HUES64 (cell line): ENCODE data around the gene PDCL2.

Experiments
- H3K27ac ChIP-seq: 2 replicates; pipeline ENCODE4 v1.7.0; 2013; ENCODE audit warnings: low read depth, low read length, inconsistent platforms
- H3K27me3 ChIP-seq: 2 replicates; pipeline ENCODE4 v1.6.1; 2013; ENCODE audit warnings: mild to moderate bottlenecking, low read length; ENCODE audit not compliant: insufficient read depth
- H3K36me3 ChIP-seq: 2 replicates; pipeline ENCODE4 v1.6.1; 2013; ENCODE audit warnings: mild to moderate bottlenecking, low read length; ENCODE audit not compliant: insufficient read depth
- H3K4me1 ChIP-seq: 2 replicates; pipeline ENCODE4 v1.6.1; 2013; ENCODE audit warnings: mild to moderate bottlenecking, low read length, moderate library complexity; ENCODE audit not compliant: insufficient read depth
- H3K4me3 ChIP-seq: 2 replicates; pipeline ENCODE4 v1.5.1; 2013; ENCODE audit warnings: mild to moderate bottlenecking, low read length, moderate library complexity
- H3K9ac ChIP-seq: 2 replicates; pipeline ENCODE4 v1.6.1; 2013; ENCODE audit warnings: mild to moderate bottlenecking, low read depth, low read length
- H3K9me3 ChIP-seq: 2 replicates; pipeline ENCODE4 v1.6.1; 2013; ENCODE audit warnings: low read depth, low read length; ENCODE audit not compliant: insufficient read depth
- WGBS: fragments of 150-250, 120-280 bp; methylation state at CpG from one replicate; pipeline ENCODE4 v1.1.7; 2013; ENCODE audit warnings: missing lambda C conversion rate; 5-methylcytosine and 5-hydroxymethylcytosine counted together

PDCL2 gene

GRCh38 chr4:55617587-55618197, 25.6 kb upstream of the PDCL2 start:
- no peaks in the 10 kb centered on the region for H3K9me3 ChIP-seq
- no peaks in the 10 kb centered on the region for H3K4me1 ChIP-seq
- H3K4me3 ChIP-seq, result no peak overlapping the region
- H3K27ac ChIP-seq, result no peak overlapping the region
- no peaks in the 10 kb centered on the region for H3K27me3 ChIP-seq
- no peak overlapping the region for H3K9ac ChIP-seq
- 83% methylated on average over 1 of the region's 1 CpG for WGBS
- H3K36me3 ChIP-seq, result no peaks in the 10 kb centered on the region

GRCh38 chr4:55615008-55615407, 23.0 kb upstream of the PDCL2 start:
- H3K36me3 ChIP-seq, result no peaks in the 10 kb centered on the region
- 97% methylated on average over 3 of the region's 3 CpGs for WGBS
- H3K9me3 ChIP-seq, result no peaks in the 10 kb centered on the region
- no peak overlapping the region for H3K9ac ChIP-seq
- H3K4me3 ChIP-seq, result no peak overlapping the region
- no peaks in the 10 kb centered on the region for H3K27me3 ChIP-seq
- H3K27ac ChIP-seq, result no peak overlapping the region
- H3K4me1 ChIP-seq, result no peaks in the 10 kb centered on the region

GRCh38 chr4:55613621-55614020, 21.6 kb upstream of the PDCL2 start:
- 80% methylated on average over 3 of the region's 3 CpGs for WGBS
- Histone ChIP-seq H3K36me3 (no peaks in the 10 kb centered on the region), H3K9me3 (no peaks in the 10 kb centered on the region), H3K9ac (no peak overlapping the region), H3K27ac (no peak overlapping the region), H3K4me3 (no peak overlapping the region), H3K27me3 (no peaks in the 10 kb centered on the region), H3K4me1 (no peaks in the 10 kb centered on the region)

GRCh38 chr4:55612341-55612740, 20.3 kb upstream of the PDCL2 start:
- Histone ChIP-seq H3K4me3 (no peak overlapping the region), H3K27ac (no peak overlapping the region), H3K9me3 (no peaks in the 10 kb centered on the region), H3K27me3 (no peaks in the 10 kb centered on the region), H3K36me3 (peaks cover 3% of the 10 kb centered on the region; the same call in 1 of the 2 replicates), H3K9ac (no peak overlapping the region), H3K4me1 (no peaks in the 10 kb centered on the region)
- WGBS, result 85% methylated on average over 2 of the region's 3 CpGs

GRCh38 chr4:55611358-55612059, 19.5 kb upstream of the PDCL2 start:
- no peak overlapping the region for H3K9ac ChIP-seq
- 94% methylated on average over 2 of the region's 3 CpGs for WGBS
- peaks cover 3% of the 10 kb centered on the region; the same call in 1 of the 2 replicates for H3K36me3 ChIP-seq
- no peak overlapping the region for H3K4me3 ChIP-seq
- no peaks in the 10 kb centered on the region for H3K9me3 ChIP-seq
- no peak overlapping the region for H3K27ac ChIP-seq
- H3K4me1 ChIP-seq, result no peaks in the 10 kb centered on the region
- no peaks in the 10 kb centered on the region for H3K27me3 ChIP-seq

GRCh38 chr4:55610381-55610780, 18.3 kb upstream of the PDCL2 start:
- Histone ChIP-seq H3K9me3 (no peaks in the 10 kb centered on the region), H3K4me3 (no peak overlapping the region), H3K27me3 (no peaks in the 10 kb centered on the region), H3K4me1 (no peaks in the 10 kb centered on the region), H3K27ac (no peak overlapping the region), H3K36me3 (peaks cover 3% of the 10 kb centered on the region; the same call in 1 of the 2 replicates), H3K9ac (no peak overlapping the region)
- WGBS, result 95% methylated on average over 2 of the region's 2 CpGs

GRCh38 chr4:55609393-55609866, 17.4 kb upstream of the PDCL2 start:
- Histone ChIP-seq H3K4me1 (no peaks in the 10 kb centered on the region), H3K27ac (no peak overlapping the region), H3K9ac (no peak overlapping the region), H3K4me3 (no peak overlapping the region), H3K36me3 (peaks cover 3% of the 10 kb centered on the region; the same call in 1 of the 2 replicates), H3K9me3 (no peaks in the 10 kb centered on the region), H3K27me3 (no peaks in the 10 kb centered on the region)
- 87% methylated on average over 4 of the region's 6 CpGs for WGBS

- H3K4me3 ChIP-seq, result no peak overlapping the region
- no peaks in the 10 kb centered on the region for H3K9me3 ChIP-seq
- peaks cover 3% of the 10 kb centered on the region; the same call in 1 of the 2 replicates for H3K36me3 ChIP-seq
- H3K27ac ChIP-seq, result no peak overlapping the region
- WGBS, result no CpG with 5 or more reads among the region's 1 CpG
- no peaks in the 10 kb centered on the region for H3K4me1 ChIP-seq
- no peaks in the 10 kb centered on the region for H3K27me3 ChIP-seq
- no peak overlapping the region for H3K9ac ChIP-seq
Measured at GRCh38 chr4:55608591-55608990, 16.5 kb upstream of the PDCL2 start.

- Histone ChIP-seq H3K9me3 (no peaks in the 10 kb centered on the region), H3K27me3 (no peaks in the 10 kb centered on the region), H3K36me3 (peaks cover 4% of the 10 kb centered on the region; the same call in 1 of the 2 replicates), H3K4me3 (no peak overlapping the region), H3K4me1 (no peaks in the 10 kb centered on the region), H3K9ac (no peak overlapping the region), H3K27ac (no peak overlapping the region)
- 91% methylated on average over 7 of the region's 7 CpGs for WGBS
Measured at GRCh38 chr4:55604996-55605395, 13.0 kb upstream of the PDCL2 start.

GRCh38 chr4:55600640-55601039, 8.6 kb upstream of the PDCL2 start:
- H3K27me3 ChIP-seq, result no peaks in the 10 kb centered on the region
- H3K9ac ChIP-seq, result no peak overlapping the region
- H3K36me3 ChIP-seq, result peaks cover 8% of the 10 kb centered on the region; the same call in 1 of the 2 replicates
- no peaks in the 10 kb centered on the region for H3K9me3 ChIP-seq
- no peaks in the 10 kb centered on the region for H3K4me1 ChIP-seq
- H3K4me3 ChIP-seq, result no peak overlapping the region
- H3K27ac ChIP-seq, result no peak overlapping the region

GRCh38 chr4:55598641-55599040, 6.6 kb upstream of the PDCL2 start:
- Histone ChIP-seq H3K4me3 (no peak overlapping the region), H3K27ac (no peak overlapping the region), H3K4me1 (no peaks in the 10 kb centered on the region), H3K27me3 (no peaks in the 10 kb centered on the region), H3K9ac (no peak overlapping the region), H3K9me3 (no peaks in the 10 kb centered on the region), H3K36me3 (peaks cover 8% of the 10 kb centered on the region; the same call in 1 of the 2 replicates)
- WGBS, result 100% methylated on average over 2 of the region's 2 CpGs
